CD4-positive, alpha-beta T cell (primary cell): ENCODE data around the gene ACOT8. TPM values are rescaled to one million over a fixed set of nuclear protein-coding genes. Genes with fewer than 3 reads are reported as not detected.

ENCODE experiments used
- ATAC-seq: fragments of 200-7000 bp; cut with Tn5 transposase; one replicate; pipeline ENCODE4 v1.10.0; 2022; ENCODE audit warnings: mild to moderate bottlenecking; ENCODE audit not compliant: poor library complexity
- CTCF ChIA-PET: fragments of 350-600 bp; sonication (Branson Sonifier 250); formaldehyde crosslinking; loops from one replicate; lab custom pipeline; 2021; ENCODE audit warnings: antibody characterized with exemption, inconsistent platforms; lab: Charles Lee
- POLR2A ChIA-PET: fragments of 350-600 bp; sonication (Branson Sonifier 250); formaldehyde crosslinking; loops from one replicate; lab custom pipeline; 2021; ENCODE audit warnings: antibody characterized with exemption, inconsistent platforms; lab: Charles Lee
- DNase-seq, 14 experiments: peaks; one replicate each; pipeline ENCODE4 v3.0.0-alpha.2; 2013 to 2020; ENCODE audit warnings: mixed read lengths in 2 of 14
- H3K27ac ChIP-seq, 2 donors: one replicate each; pipeline versions ENCODE4 v1.5.1 to v1.7.0; 2013; ENCODE audit warnings: low read length in 2 of 2, low read depth in 1 of 2, mild to moderate bottlenecking in 1 of 2
- H3K27me3 ChIP-seq, 2 experiments: 1 replicate in 1 of 2; 2 replicates in 1 of 2; pipeline versions ENCODE4 v1.6.1 to v1.7.0; 2013; ENCODE audit warnings: low read length in 2 of 2, control low read depth in 1 of 2, mild to moderate bottlenecking in 1 of 2, moderate library complexity in 1 of 2; ENCODE audit not compliant: insufficient read depth in 2 of 2, control insufficient read depth in 1 of 2
- H3K36me3 ChIP-seq: one replicate; pipeline ENCODE4 v1.6.1; 2013; ENCODE audit warnings: low read length, control low read depth; ENCODE audit not compliant: insufficient read depth
- H3K4me1 ChIP-seq: one replicate; pipeline ENCODE4 v1.6.1; 2013; ENCODE audit warnings: low read length, control low read depth; ENCODE audit not compliant: insufficient read depth
- H3K4me3 ChIP-seq: one replicate; pipeline ENCODE4 v1.5.1; 2013; ENCODE audit warnings: mild to moderate bottlenecking, low read length, moderate library complexity
- H3K9me3 ChIP-seq, 2 experiments: 1 replicate in 1 of 2; 2 replicates in 1 of 2; pipeline versions ENCODE4 v1.6.1 to v1.7.0; 2013; ENCODE audit warnings: low read length in 2 of 2, mild to moderate bottlenecking in 2 of 2, control low read depth in 1 of 2, moderate library complexity in 1 of 2; ENCODE audit not compliant: control insufficient read depth in 1 of 2, insufficient read depth in 1 of 2
- H3K27ac Mint-ChIP-seq: one replicate; pipeline ENCODE4 v1.8.0; 2020; ENCODE audit warnings: mixed read lengths
- H3K27me3 Mint-ChIP-seq: one replicate; pipeline ENCODE4 v1.8.0; 2021; ENCODE audit warnings: mixed read lengths
- H3K36me3 Mint-ChIP-seq: one replicate; pipeline ENCODE4 v1.8.0; 2021; ENCODE audit warnings: low read depth, mixed read lengths
- H3K4me1 Mint-ChIP-seq: one replicate; pipeline ENCODE4 v1.8.0; 2021; ENCODE audit warnings: low read depth, mixed read lengths
- H3K4me3 Mint-ChIP-seq: one replicate; pipeline ENCODE4 v1.8.0; 2020; ENCODE audit warnings: mild to moderate bottlenecking, mixed read lengths
- H3K9me3 Mint-ChIP-seq: one replicate; pipeline ENCODE4 v1.8.0; 2020; ENCODE audit warnings: mixed read lengths
- intact Hi-C, 2 experiments: fragments of 100-400 bp; cut with DNase I in 1 of 2; cut with micrococcal nuclease in 1 of 2; formaldehyde crosslinking; loops; one replicate each; pipeline versions ENCODE4 v1.15.1 to v1.9.0; 2023 to 2025; cut with DNase I, micrococcal nuclease
- total RNA-seq, 174 experiments: library from RNA in 2 of 174; stranded (reverse) in 2 of 174; gene quantifications; one replicate each; pipeline ENCODE4 v1.2.3 and lab custom pipeline; 2021 to 2026
- TF ChIP-seq, protein P1 (sequence below): fragments of 200-600 bp; IDR thresholded peaks from one replicate; pipeline ENCODE4 v1.8.0; 2022; ENCODE audit warnings: antibody characterized with exemption, mild to moderate bottlenecking

Gene ACOT8
- total RNA-seq, 2 experiments from 2014 or later = 19.1 to 19.9 TPM

DNA sequence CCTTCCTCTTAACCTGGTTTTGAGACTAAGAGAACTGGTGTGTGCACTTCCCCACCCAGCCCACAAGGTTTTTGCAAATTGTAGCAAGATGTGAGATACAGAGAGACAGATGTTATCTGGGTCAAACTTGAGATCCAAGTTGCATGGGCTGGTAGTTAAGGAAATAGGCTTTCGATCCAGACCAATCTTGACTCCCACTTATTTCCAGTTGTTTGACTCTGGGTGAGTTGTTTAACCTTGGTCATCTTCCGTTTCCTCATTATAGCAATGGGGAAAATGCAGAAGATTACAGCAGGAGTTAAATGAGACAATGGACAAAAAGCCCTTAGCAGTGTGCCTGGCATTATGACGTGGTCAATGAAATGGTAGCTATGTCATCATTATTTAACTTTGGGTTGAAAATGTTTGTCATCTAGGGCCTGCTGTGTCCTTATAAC lies 21.8 kb downstream of the ACOT8 start:
- POLR2A ChIA-PET = no interaction called here
- H3K27ac Mint-ChIP-seq = no peak overlapping the region

DNA sequence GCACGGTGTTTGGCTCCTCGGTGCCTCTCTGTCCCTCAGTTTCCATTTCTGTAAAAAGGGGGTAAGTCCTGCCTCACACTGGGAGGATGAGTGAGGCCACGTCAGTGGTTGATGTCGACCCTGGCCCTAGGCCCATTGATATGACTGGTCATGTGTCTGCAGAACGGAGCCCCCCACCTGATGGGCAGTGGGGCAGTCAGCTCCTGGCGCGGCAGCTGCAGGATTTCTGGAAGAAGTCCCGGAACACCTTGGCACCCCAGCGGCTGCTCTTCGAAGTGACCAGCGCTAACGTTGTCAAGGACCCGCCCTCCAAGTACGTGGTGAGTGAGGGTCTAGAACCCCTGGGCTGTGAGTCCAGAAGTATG lies 22.4 kb downstream of the ACOT8 start:
- H3K4me3 ChIP-seq = no peak overlapping the region
- intact Hi-C loops = no loop called here
- H3K4me1 ChIP-seq = peaks cover 25% of the 10 kb centered on the region
- ATAC-seq (no peak), DNase-seq (no peak)
- H3K4me1 Mint-ChIP-seq = peaks cover 16% of the 10 kb centered on the region
- H3K36me3 ChIP-seq = no peaks in the 10 kb centered on the region
- peak overlapping the region; percentile 67 for H3K4me3 Mint-ChIP-seq
- peak overlapping the region; percentile 7 for H3K27ac Mint-ChIP-seq
- ChIA-PET CTCF (interaction anchor here (1.5 kb wide), 1 partner anchor 135 kb away, joined by 4 read pairs; no protein-coding TSS in a partner anchor), POLR2A (interaction anchor here (0.8 to 2.4 kb wide), 3 partner anchors 22 to 101 kb away, joined by 4 to 11 read pairs (median 8); partner anchors contain the start of genes ACOT8 and ZSWIM3)
- H3K27me3 ChIP-seq = no peaks in the 10 kb centered on the region
- no peaks in the 10 kb centered on the region for H3K9me3 ChIP-seq
- H3K36me3 Mint-ChIP-seq = no peaks in the 10 kb centered on the region
- H3K9me3 Mint-ChIP-seq = no peaks in the 10 kb centered on the region
- TF ChIP-seq, protein P1, sequence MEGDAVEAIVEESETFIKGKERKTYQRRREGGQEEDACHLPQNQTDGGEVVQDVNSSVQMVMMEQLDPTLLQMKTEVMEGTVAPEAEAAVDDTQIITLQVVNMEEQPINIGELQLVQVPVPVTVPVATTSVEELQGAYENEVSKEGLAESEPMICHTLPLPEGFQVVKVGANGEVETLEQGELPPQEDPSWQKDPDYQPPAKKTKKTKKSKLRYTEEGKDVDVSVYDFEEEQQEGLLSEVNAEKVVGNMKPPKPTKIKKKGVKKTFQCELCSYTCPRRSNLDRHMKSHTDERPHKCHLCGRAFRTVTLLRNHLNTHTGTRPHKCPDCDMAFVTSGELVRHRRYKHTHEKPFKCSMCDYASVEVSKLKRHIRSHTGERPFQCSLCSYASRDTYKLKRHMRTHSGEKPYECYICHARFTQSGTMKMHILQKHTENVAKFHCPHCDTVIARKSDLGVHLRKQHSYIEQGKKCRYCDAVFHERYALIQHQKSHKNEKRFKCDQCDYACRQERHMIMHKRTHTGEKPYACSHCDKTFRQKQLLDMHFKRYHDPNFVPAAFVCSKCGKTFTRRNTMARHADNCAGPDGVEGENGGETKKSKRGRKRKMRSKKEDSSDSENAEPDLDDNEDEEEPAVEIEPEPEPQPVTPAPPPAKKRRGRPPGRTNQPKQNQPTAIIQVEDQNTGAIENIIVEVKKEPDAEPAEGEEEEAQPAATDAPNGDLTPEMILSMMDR = no peak
- H3K27me3 Mint-ChIP-seq = no peaks in the 10 kb centered on the region
- no peak overlapping the region for H3K27ac ChIP-seq

More for the DNA sequence above, 21.8 kb downstream of the ACOT8 start:
- Mint-ChIP-seq H3K36me3 (no peaks in the 10 kb centered on the region), H3K9me3 (no peaks in the 10 kb centered on the region), H3K27me3 (no peaks in the 10 kb centered on the region), H3K4me3 (peak overlapping the region; percentile 67), H3K4me1 (peaks cover 16% of the 10 kb centered on the region)
- no peaks in the 10 kb centered on the region for H3K27me3 ChIP-seq
- TF ChIP-seq, protein P1 = no peak
- intact Hi-C loops = no loop called here
- H3K4me3 ChIP-seq = no peak overlapping the region
- no peaks in the 10 kb centered on the region for H3K36me3 ChIP-seq
- H3K9me3 ChIP-seq = no peaks in the 10 kb centered on the region
- no peak for DNase-seq
- no peak overlapping the region for H3K27ac ChIP-seq
- CTCF ChIA-PET = no interaction called here
- peaks cover 25% of the 10 kb centered on the region for H3K4me1 ChIP-seq
- no peak for ATAC-seq

DNA sequence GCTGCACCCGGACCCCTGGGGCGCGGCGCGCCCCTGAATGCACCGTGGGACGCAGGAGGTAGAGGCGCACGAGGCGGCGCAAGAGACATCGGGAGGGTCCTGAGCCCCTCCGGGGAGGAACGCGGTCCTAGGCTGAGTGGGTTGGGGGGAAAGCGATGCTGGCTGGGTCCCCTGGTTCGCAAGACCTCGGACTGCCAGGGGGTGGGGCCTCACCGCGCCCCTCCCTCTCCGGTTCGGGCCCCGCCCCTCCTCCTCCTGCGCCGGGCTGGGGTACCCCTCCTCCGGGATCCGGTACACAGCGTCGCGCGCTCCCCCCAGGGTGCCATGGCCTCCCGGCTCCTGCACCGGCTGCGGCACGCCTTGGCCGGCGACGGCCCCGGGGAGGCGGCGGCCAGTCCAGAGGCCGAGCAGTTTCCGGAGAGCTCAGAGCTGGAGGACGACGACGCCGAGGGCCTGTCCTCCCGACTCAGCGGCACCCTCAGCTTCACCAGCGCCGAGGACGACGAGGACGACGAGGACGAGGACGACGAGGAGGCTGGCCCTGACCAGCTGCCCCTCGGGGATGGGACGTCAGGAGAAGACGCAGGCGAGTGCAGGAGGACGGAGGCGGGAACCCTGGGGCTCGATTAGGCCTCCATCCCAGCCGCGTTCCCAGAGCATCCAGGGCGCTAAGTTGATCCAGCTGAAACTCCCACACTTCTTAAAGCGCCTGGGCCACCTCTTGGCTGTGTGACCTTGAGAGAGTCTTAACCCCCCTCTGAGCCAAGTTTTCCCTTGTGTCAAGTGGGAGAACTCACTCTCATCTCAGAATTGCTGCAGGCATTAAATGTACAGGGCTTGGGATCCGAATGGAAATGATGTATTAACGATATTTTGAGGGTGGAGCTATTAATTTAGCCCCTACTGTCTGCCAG lies 23.1 kb downstream of the ACOT8 start:
- H3K27me3 ChIP-seq = no peaks in the 10 kb centered on the region
- H3K27ac Mint-ChIP-seq = peak overlapping the region; percentile 7
- ATAC-seq (peak; percentile 73), DNase-seq (peak in 12 of 14 experiments; percentile 11 to 72 (median 46))
- intact Hi-C loops = no loop called here
- CTCF ChIA-PET = interaction anchor here (1.5 kb wide), 1 partner anchor 136 kb away, joined by 4 read pairs; no protein-coding TSS in a partner anchor
- H3K27ac ChIP-seq = no peak overlapping the region
- no peaks in the 10 kb centered on the region for H3K9me3 ChIP-seq
- H3K9me3 Mint-ChIP-seq = no peaks in the 10 kb centered on the region
- H3K36me3 ChIP-seq = no peaks in the 10 kb centered on the region
- POLR2A ChIA-PET = interaction anchor here (0.5 to 2.4 kb wide), 5 partner anchors 9 to 101 kb away, joined by 3 to 11 read pairs (median 4); partner anchors contain the start of genes ACOT8 and ZSWIM3
- H3K4me1 Mint-ChIP-seq = peaks cover 16% of the 10 kb centered on the region
- H3K36me3 Mint-ChIP-seq = no peaks in the 10 kb centered on the region
- TF ChIP-seq, protein P1 = no peak
- H3K4me1 ChIP-seq = peaks cover 25% of the 10 kb centered on the region
- H3K4me3 Mint-ChIP-seq = peak overlapping the region; percentile 67
- peak overlapping the region; percentile 67 for H3K4me3 ChIP-seq
- H3K27me3 Mint-ChIP-seq = no peaks in the 10 kb centered on the region
